HCT116 (cell line): Measurements from ENCODE around the gene CAPRIN1. TPM values are rescaled to one million over a fixed set of nuclear protein-coding genes. Genes with fewer than 3 reads are reported as not detected.

Source experiments
- ATAC-seq: fragments of 200-7000 bp; cut with Tn5 transposase; 2 replicates; pipeline ENCODE4 v1.9.1; 2020; ENCODE audit warnings: mild to moderate bottlenecking, moderate library complexity
- BruUV-seq: library from RNA; stranded (reverse); fragments of 400-500 nt; replicated peaks from 2 replicates; lab custom pipeline; 2021; lab: Mats Ljungman, UMichigan
- CTCF ChIA-PET: fragments of 300-600 bp; sonication (Branson Sonifier 250); formaldehyde crosslinking; loops from one replicate; lab custom pipeline; 2021; ENCODE audit warnings: antibody characterized with exemption; lab: Charles Lee
- POLR2A ChIA-PET: fragments of 300-600, 350-600 bp; sonication (Branson Sonifier 250); formaldehyde crosslinking; loops from one replicate; lab custom pipeline; 2021; ENCODE audit warnings: antibody characterized with exemption; lab: Charles Lee
- RAD21 ChIA-PET, 2 experiments: fragments of 300-600 bp; sonication (Branson Sonifier 250); formaldehyde crosslinking; loops; one replicate each; lab custom pipeline; 2023; ENCODE audit warnings: low total read pairs in 2 of 2; ENCODE audit not compliant: uncharacterized antibody in 2 of 2, unreplicated experiment in 2 of 2, low non-redundant PET in 1 of 2; lab: Charles Lee
- DNase-seq: peaks from one replicate; pipeline ENCODE4 v3.0.0-alpha.2; 2010; ENCODE audit warnings: low read depth, low spot score
- H2AFZ ChIP-seq: fragments of 200-600 bp; shearing (Covaris generic), sonication (generic); 2 replicates; pipeline ENCODE4 v1.6.1; 2017; ENCODE audit warnings: low read depth, mixed run types, mixed read lengths, antibody characterized with exemption, low read length; ENCODE audit not compliant: poor library complexity, severe bottlenecking
- H3K27ac ChIP-seq: 2 replicates; pipeline ENCODE4 v1.5.1; 2012; ENCODE audit warnings: low read depth, low read length
- H3K27me3 ChIP-seq: fragments of 200-600 bp; sonication (generic); 2 replicates; pipeline ENCODE4 v1.6.1; 2016; ENCODE audit warnings: mixed run types, low read length, mixed read lengths; ENCODE audit not compliant: insufficient read depth
- H3K36me3 ChIP-seq, 2 experiments: fragments of 200-500 bp in 1 of 2; fragments of 200-600 bp in 1 of 2; sonication (Bioruptor generic) in 1 of 2; sonication (generic) in 1 of 2; 2 replicates each; pipeline versions ENCODE4 v1.5.1 to v1.6.1; 2014 to 2016; ENCODE audit warnings: low read length in 2 of 2, inconsistent platforms in 1 of 2, mixed read lengths in 1 of 2, mixed run types in 1 of 2; ENCODE audit not compliant: insufficient read depth in 2 of 2, control insufficient read depth in 1 of 2
- H3K4me1 ChIP-seq, 2 experiments: fragments of 200-600 bp in 1 of 2; sonication (generic) in 1 of 2; 2 replicates each; pipeline versions ENCODE4 v1.5.1 to v1.6.1; 2012 to 2017; ENCODE audit warnings: low read length in 2 of 2, inconsistent platforms in 1 of 2, mild to moderate bottlenecking in 1 of 2, mixed read lengths in 1 of 2, mixed run types in 1 of 2, moderate library complexity in 1 of 2; ENCODE audit not compliant: insufficient read depth in 2 of 2, control insufficient read depth in 1 of 2
- H3K4me2 ChIP-seq: fragments of 200-600 bp; sonication (generic); 2 replicates; pipeline ENCODE4 v1.6.1; 2017; ENCODE audit warnings: mixed run types, low read length, mixed read lengths
- H3K4me3 ChIP-seq, 2 experiments: fragments of 200-600 bp in 1 of 2; sonication (generic) in 1 of 2; replicated peaks in 1 of 2; 2 replicates each; pipeline ENCODE4 v1.5.1; 2011 to 2016; ENCODE audit warnings: low read length in 2 of 2, control low read depth in 1 of 2, low read depth in 1 of 2, mild to moderate bottlenecking in 1 of 2, mixed read lengths in 1 of 2, mixed run types in 1 of 2
- H3K79me2 ChIP-seq: fragments of 200-600 bp; sonication (generic); 2 replicates; pipeline ENCODE4 v1.6.1; 2017; ENCODE audit warnings: mild to moderate bottlenecking, mixed run types, low read length, moderate library complexity, mixed read lengths; ENCODE audit not compliant: insufficient read depth
- H3K9ac ChIP-seq: fragments of 200-600 bp; sonication (generic); 2 replicates; pipeline ENCODE4 v1.6.1; 2016; ENCODE audit warnings: low read length, mixed read lengths
- H3K9me2 ChIP-seq: fragments of 200-600 bp; sonication (generic), shearing (Covaris generic); 2 replicates; pipeline ENCODE4 v1.6.1; 2017; ENCODE audit warnings: mixed run types, mild to moderate bottlenecking, moderate library complexity; ENCODE audit not compliant: insufficient read depth
- H3K9me3 ChIP-seq, 2 experiments: fragments of 200-500 bp in 1 of 2; fragments of 200-600 bp in 1 of 2; sonication (Bioruptor generic) in 1 of 2; sonication (generic) in 1 of 2; 2 replicates each; pipeline ENCODE4 v1.6.1; 2014 to 2017; ENCODE audit warnings: low read length in 2 of 2, mixed read lengths in 2 of 2, inconsistent platforms in 1 of 2, low read depth in 1 of 2, mild to moderate bottlenecking in 1 of 2, mixed run types in 1 of 2, moderate library complexity in 1 of 2; ENCODE audit not compliant: control insufficient read depth in 1 of 2, insufficient read depth in 1 of 2
- H4K20me1 ChIP-seq: fragments of 200-600 bp; sonication (generic), shearing (Covaris generic); 2 replicates; pipeline ENCODE4 v1.6.1; 2017; ENCODE audit warnings: mixed run types, mild to moderate bottlenecking, moderate library complexity; ENCODE audit not compliant: insufficient read depth
- EZH2 ChIP-seq: fragments of 200-600 bp; sonication (generic); IDR thresholded peaks from 2 replicates; pipeline ENCODE4 v1.6.1; 2017; ENCODE audit warnings: antibody characterized with exemption, mixed run types
- FOSL1 ChIP-seq: IDR thresholded peaks from 2 replicates; pipeline ENCODE4 v1.6.1; 2012; ENCODE audit warnings: low read depth
- POLR2A ChIP-seq: IDR thresholded peaks from 2 replicates; pipeline ENCODE4 v1.7.0; 2011; ENCODE audit warnings: borderline replicate concordance; ENCODE audit not compliant: insufficient read depth, insufficient read length; ENCODE audit errors: extremely low read depth
- SP1 ChIP-seq: IDR thresholded peaks from 2 replicates; pipeline ENCODE4 v1.6.1; 2012; ENCODE audit warnings: low read depth
- SRF ChIP-seq: IDR thresholded peaks from 2 replicates; pipeline ENCODE4 v1.6.1; 2012; ENCODE audit warnings: low read depth
- TCF7L2 ChIP-seq: IDR thresholded peaks from 2 replicates; pipeline ENCODE4 v1.7.0; 2011; ENCODE audit warnings: borderline replicate concordance, inconsistent platforms; ENCODE audit not compliant: insufficient read depth, insufficient read length; ENCODE audit errors: extremely low read depth
- ZNF274 ChIP-seq: fragments of 200-500 bp; sonication (Bioruptor generic); IDR thresholded peaks from 2 replicates; pipeline ENCODE4 v1.6.1; 2014; ENCODE audit warnings: mild to moderate bottlenecking, low read depth, low read length, inconsistent platforms
- intact Hi-C: fragments of 100-400 bp; cut with micrococcal nuclease; formaldehyde crosslinking; loops from 2 replicates; pipeline ENCODE4 v1.10.0; 2022
- total RNA-seq: library from RNA; stranded (reverse); gene quantifications from one replicate; pipeline ENCODE4 v1.2.1, GENCODE V29; 2021; ENCODE audit not compliant: unreplicated experiment
- TF ChIP-seq, protein P1 (sequence below): IDR thresholded peaks from 2 replicates; pipeline ENCODE4 v1.6.1; 2012
- TF ChIP-seq, protein P2 (sequence below), 3 experiments: fragments of 200-600 bp in 1 of 3; sonication (generic) in 1 of 3; IDR thresholded peaks in 2 of 3; conservative IDR thresholded peaks in 1 of 3; 2 replicates each; pipeline ENCODE4 v1.5.1; 2012 to 2017; ENCODE audit warnings: low read depth in 2 of 3, low read length in 2 of 3, antibody characterized with exemption in 1 of 3, borderline replicate concordance in 1 of 3, control low read depth in 1 of 3, mild to moderate bottlenecking in 1 of 3, mixed read lengths in 1 of 3, mixed run types in 1 of 3, moderate library complexity in 1 of 3; ENCODE audit not compliant: insufficient read depth in 1 of 3

CAPRIN1 gene
- total RNA-seq, 1 experiment from 2014 or later: 285 TPM

DNA sequence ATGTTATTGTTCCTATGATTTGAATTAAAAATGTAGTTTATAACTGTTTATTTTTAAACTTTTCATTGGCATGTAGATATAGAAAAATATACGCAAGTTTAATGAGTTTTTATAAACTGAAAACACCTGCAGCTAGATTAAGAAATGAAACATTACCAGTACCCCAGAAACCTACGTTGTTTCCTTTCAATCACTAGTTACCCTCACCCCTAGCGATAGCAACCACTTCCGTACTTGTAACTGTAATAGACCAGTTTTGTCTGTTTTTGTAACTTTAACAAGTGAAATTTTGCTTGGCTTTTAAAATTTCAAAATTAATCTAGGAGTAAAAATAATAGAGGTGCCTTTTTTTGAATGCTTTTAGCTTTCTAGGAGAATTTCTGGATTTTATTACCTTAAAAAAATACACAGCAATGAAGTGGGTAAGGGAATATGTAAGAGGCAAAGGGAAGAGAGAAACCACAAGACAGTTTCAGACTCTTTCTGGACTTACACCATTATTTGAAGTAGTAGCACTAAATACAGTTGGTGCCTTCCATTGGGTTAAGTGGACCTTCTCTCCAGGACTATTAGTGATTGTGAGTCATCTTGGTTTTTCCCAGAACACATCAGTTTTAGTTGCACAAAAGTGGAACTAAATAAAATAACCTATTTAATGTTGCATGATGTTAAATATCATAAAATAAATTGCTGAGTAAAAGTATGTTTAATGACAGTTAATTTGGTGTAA lies 35.2 kb downstream of the CAPRIN1 start:
- no peak for DNase-seq
- no peak overlapping the region for H3K4me3 ChIP-seq
- H3K36me3 ChIP-seq: peaks cover 77 to 79% of the 10 kb centered on the region in 2 experiments
- no peak overlapping the region for H3K9ac ChIP-seq
- H3K27me3 ChIP-seq: no peaks in the 10 kb centered on the region
- H3K9me2 ChIP-seq: no peaks in the 10 kb centered on the region
- H3K4me1 ChIP-seq: no peaks in the 10 kb centered on the region
- ChIA-PET POLR2A (no interaction called here), RAD21 (no interaction called here), CTCF (no interaction called here)
- intact Hi-C loops: no loop called here
- no peak overlapping the region for H2AFZ ChIP-seq
- peaks cover 93% of the 10 kb centered on the region for H3K79me2 ChIP-seq
- BruUV-seq: no TSS peak
- H3K4me2 ChIP-seq: no peak overlapping the region
- peaks cover 2% of the 10 kb centered on the region; the same call in 1 of the 2 replicates for H4K20me1 ChIP-seq
- H3K27ac ChIP-seq: no peak overlapping the region
- no peak for TF ChIP-seq TCF7L2
- TF ChIP-seq ZNF274: no peak
- TF ChIP-seq SP1: no peak
- TF ChIP-seq FOSL1: no peak
- TF ChIP-seq, protein P1, sequence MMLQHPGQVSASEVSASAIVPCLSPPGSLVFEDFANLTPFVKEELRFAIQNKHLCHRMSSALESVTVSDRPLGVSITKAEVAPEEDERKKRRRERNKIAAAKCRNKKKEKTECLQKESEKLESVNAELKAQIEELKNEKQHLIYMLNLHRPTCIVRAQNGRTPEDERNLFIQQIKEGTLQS: no peak
- no peak for TF ChIP-seq POLR2A
- TF ChIP-seq, protein P2, sequence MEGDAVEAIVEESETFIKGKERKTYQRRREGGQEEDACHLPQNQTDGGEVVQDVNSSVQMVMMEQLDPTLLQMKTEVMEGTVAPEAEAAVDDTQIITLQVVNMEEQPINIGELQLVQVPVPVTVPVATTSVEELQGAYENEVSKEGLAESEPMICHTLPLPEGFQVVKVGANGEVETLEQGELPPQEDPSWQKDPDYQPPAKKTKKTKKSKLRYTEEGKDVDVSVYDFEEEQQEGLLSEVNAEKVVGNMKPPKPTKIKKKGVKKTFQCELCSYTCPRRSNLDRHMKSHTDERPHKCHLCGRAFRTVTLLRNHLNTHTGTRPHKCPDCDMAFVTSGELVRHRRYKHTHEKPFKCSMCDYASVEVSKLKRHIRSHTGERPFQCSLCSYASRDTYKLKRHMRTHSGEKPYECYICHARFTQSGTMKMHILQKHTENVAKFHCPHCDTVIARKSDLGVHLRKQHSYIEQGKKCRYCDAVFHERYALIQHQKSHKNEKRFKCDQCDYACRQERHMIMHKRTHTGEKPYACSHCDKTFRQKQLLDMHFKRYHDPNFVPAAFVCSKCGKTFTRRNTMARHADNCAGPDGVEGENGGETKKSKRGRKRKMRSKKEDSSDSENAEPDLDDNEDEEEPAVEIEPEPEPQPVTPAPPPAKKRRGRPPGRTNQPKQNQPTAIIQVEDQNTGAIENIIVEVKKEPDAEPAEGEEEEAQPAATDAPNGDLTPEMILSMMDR (IDR thresholded peaks at IDR 0.05 in 2 of 3, conservative IDR thresholded peaks at IDR 0.05 in 1 of 3; ENCODE audit: borderline replicate concordance in 1 of 3, insufficient read depth in 1 of 3, low read depth in 2 of 3, low read length in 2 of 3): no peak
- no peak for TF ChIP-seq EZH2
- TF ChIP-seq SRF: no peak
- ATAC-seq: no peak
- H3K9me3 ChIP-seq: no peaks in the 10 kb centered on the region
